CD4-positive, CD25-positive, alpha-beta regulatory T cell (primary cell): ENCODE measurements around the gene KRTAP21-3. TPM values are rescaled to one million over a fixed set of nuclear protein-coding genes. Genes with fewer than 3 reads are reported as not detected.
"Not testable (repeated sequence)": the region's sequence is repeated elsewhere in the genome, so short reads cannot be mapped to it uniquely, and the experiment has no call there.

Experiments
- ATAC-seq, 2 donors: fragments of 150-1000 bp; cut with Tn5 transposase; one replicate each; pipeline ENCODE4 v1.10.0; 2021; ENCODE audit warnings: low read depth in 2 of 2, moderate number of reproducible peaks in 2 of 2, moderate library complexity in 1 of 2
- DNase-seq, 3 donors: peaks; one replicate each; pipeline versions ENCODE4 v3.0.0 to v3.0.0-alpha.2; 2012 to 2022; ENCODE audit warnings: mixed read lengths in 1 of 3
- H3K27ac ChIP-seq: one replicate; pipeline ENCODE4 v1.7.0; 2013; ENCODE audit warnings: mild to moderate bottlenecking, low read length; ENCODE audit not compliant: insufficient read depth, poor library complexity, severe bottlenecking
- H3K27me3 ChIP-seq: one replicate; pipeline ENCODE4 v1.7.0; 2013; ENCODE audit warnings: low read length; ENCODE audit not compliant: control insufficient read depth, insufficient read depth
- H3K36me3 ChIP-seq: one replicate; pipeline ENCODE4 v1.7.0; 2013; ENCODE audit warnings: mild to moderate bottlenecking, low read length, moderate library complexity; ENCODE audit not compliant: control insufficient read depth, insufficient read depth
- H3K4me1 ChIP-seq: 2 replicates; pipeline ENCODE4 v1.7.0; 2013; ENCODE audit warnings: mild to moderate bottlenecking, low read length; ENCODE audit not compliant: insufficient read depth, control insufficient read depth, poor library complexity, severe bottlenecking
- H3K4me3 ChIP-seq: one replicate; pipeline ENCODE4 v1.7.0; 2013; ENCODE audit warnings: low read depth, mild to moderate bottlenecking, low read length, moderate library complexity
- H3K9me3 ChIP-seq, 2 experiments: 1 replicate in 1 of 2; 2 replicates in 1 of 2; pipeline ENCODE4 v1.7.0; 2013; ENCODE audit warnings: low read length in 2 of 2, mild to moderate bottlenecking in 1 of 2, moderate library complexity in 1 of 2; ENCODE audit not compliant: control insufficient read depth in 2 of 2
- H3K27ac Mint-ChIP-seq, 3 donors: one replicate each; pipeline ENCODE4 v1.8.0; 2020 to 2022; ENCODE audit warnings: mild to moderate bottlenecking in 3 of 3, mixed read lengths in 3 of 3, moderate library complexity in 2 of 3
- H3K27me3 Mint-ChIP-seq: one replicate; pipeline ENCODE4 v1.8.0; 2022; ENCODE audit warnings: mild to moderate bottlenecking, mixed read lengths
- H3K36me3 Mint-ChIP-seq: one replicate; pipeline ENCODE4 v1.8.0; 2020; ENCODE audit warnings: mixed read lengths
- H3K4me1 Mint-ChIP-seq, 4 donors: one replicate each; pipeline ENCODE4 v1.8.0; 2020 to 2022; ENCODE audit warnings: mixed read lengths in 4 of 4, mild to moderate bottlenecking in 1 of 4
- H3K4me3 Mint-ChIP-seq, 4 donors: one replicate each; pipeline ENCODE4 v1.8.0; 2020 to 2022; ENCODE audit warnings: mild to moderate bottlenecking in 4 of 4, mixed read lengths in 4 of 4, moderate library complexity in 3 of 4
- H3K9me3 Mint-ChIP-seq, 7 donors: one replicate each; pipeline ENCODE4 v1.8.0; 2020 to 2022; ENCODE audit warnings: mixed read lengths in 7 of 7, mild to moderate bottlenecking in 3 of 7, moderate library complexity in 2 of 7
- polyA plus RNA-seq, 4 donors: library from polyadenylated mRNA; unstranded; fragments of 300-500 nt; fragmentation: Illumina TruSeq; gene quantifications; one replicate each; pipeline ENCODE4 v1.2.3, GENCODE V29; 2021
- total RNA-seq: library from RNA; stranded (reverse); gene quantifications from one replicate; pipeline ENCODE4 v1.2.3, GENCODE V29; 2022

KRTAP21-3 gene, protein sequence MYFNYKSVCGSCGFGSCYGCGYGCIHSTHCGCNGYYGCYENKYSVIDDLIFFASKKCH
- total RNA-seq (not detected), polyA plus RNA-seq (not detected)

GRCh38 chr21:30718239-30718909 lies at the start of gene KRTAP21-3:
Gene KRTAP21-3 (minus strand): TSS chr21:30718777. CDS start chr21:30718759, 18 bp downstream.
- H3K36me3 Mint-ChIP-seq, result no peaks in the 10 kb centered on the region
- DNase-seq (peak in 1 of 3 donors; percentile 0), ATAC-seq (no peak)
- H3K4me3 ChIP-seq, result no peak within 1 kb of the TSS
- no peaks in the 10 kb centered on the region for H3K27me3 Mint-ChIP-seq
- no peaks in the 10 kb centered on the region for H3K4me1 ChIP-seq
- no peak within 1 kb of the TSS for H3K27ac ChIP-seq
- no peaks in the 10 kb centered on the region for H3K36me3 ChIP-seq
- no peak within 1 kb of the TSS for H3K27ac Mint-ChIP-seq
- no peak within 1 kb of the TSS for H3K4me3 Mint-ChIP-seq
- H3K4me1 Mint-ChIP-seq, result peaks cover 0 to 4% (median 0%) of the 10 kb centered on the region in 4 donors
- H3K9me3 Mint-ChIP-seq, result peaks cover 0 to 6% (median 1%) of the 10 kb centered on the region in 7 donors
- H3K27me3 ChIP-seq, result no peaks in the 10 kb centered on the region
- H3K9me3 ChIP-seq, result no peaks in the 10 kb centered on the region

DNA sequence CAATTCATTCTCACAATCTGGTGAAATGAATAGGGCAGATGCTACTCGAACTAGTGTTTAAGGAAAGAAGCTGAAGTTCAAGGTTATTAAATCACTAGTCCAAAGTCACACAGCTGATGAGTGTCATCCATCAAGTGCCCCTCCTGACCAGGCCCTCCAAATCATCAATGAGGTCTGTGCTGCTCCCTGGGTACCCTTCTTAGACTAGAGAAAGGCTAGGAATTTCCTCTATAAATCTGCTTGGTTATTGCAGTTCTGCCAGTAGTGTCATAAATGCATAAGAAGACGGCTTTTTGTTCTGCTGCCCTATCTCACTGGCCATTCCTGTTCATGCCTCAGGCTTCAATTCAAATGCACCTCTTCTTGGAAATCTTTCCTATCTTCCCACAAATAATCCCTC lies 42.2 kb upstream of the KRTAP21-3 start:
- H3K27ac ChIP-seq, result no peak overlapping the region
- ATAC-seq, result no peak
- H3K36me3 ChIP-seq, result no peaks in the 10 kb centered on the region
- H3K9me3 Mint-ChIP-seq, result peaks cover 0 to 12% (median 0%) of the 10 kb centered on the region in 7 donors
- no peaks in the 10 kb centered on the region for H3K4me1 ChIP-seq
- DNase-seq, result no peak
- H3K4me3 ChIP-seq, result no peak overlapping the region
- H3K27ac Mint-ChIP-seq, result no peak overlapping the region
- H3K27me3 Mint-ChIP-seq, result peaks cover 3% of the 10 kb centered on the region
- no peaks in the 10 kb centered on the region for H3K36me3 Mint-ChIP-seq
- no peak overlapping the region for H3K4me3 Mint-ChIP-seq
- H3K27me3 ChIP-seq, result no peaks in the 10 kb centered on the region
- H3K9me3 ChIP-seq, result no peaks in the 10 kb centered on the region
- H3K4me1 Mint-ChIP-seq, result peaks cover 0 to 6% (median 0%) of the 10 kb centered on the region in 4 donors

DNA sequence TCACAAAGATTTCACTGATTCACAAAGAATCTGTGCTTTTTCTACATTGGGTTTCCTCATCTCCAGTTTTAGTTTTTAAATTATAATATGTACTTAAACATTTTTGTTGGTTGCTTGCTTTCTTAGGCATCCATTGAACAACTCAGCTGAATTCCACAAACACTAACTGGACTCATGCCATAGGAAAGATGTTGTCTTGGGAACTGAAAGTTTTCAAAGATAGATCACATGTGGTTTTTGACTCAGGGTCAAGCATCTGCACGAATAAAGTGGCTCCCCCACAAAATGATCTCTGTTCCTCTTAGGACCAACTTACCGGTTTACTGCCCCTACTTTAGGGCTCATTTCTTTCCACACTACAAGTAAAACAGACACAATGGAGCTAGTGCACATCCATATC lies 39.7 kb upstream of the KRTAP21-3 start:
- H3K9me3 Mint-ChIP-seq, result peaks cover 0 to 6% (median 0%) of the 10 kb centered on the region in 7 donors
- DNase-seq (no peak), ATAC-seq (no peak)
- H3K4me3 Mint-ChIP-seq, result no peak overlapping the region
- no peak overlapping the region for H3K27ac Mint-ChIP-seq
- peaks cover 0 to 6% (median 0%) of the 10 kb centered on the region in 4 donors for H3K4me1 Mint-ChIP-seq
- Histone ChIP-seq H3K36me3 (no peaks in the 10 kb centered on the region), H3K4me3 (no peak overlapping the region), H3K27ac (no peak overlapping the region), H3K9me3 (no peaks in the 10 kb centered on the region), H3K4me1 (no peaks in the 10 kb centered on the region), H3K27me3 (no peaks in the 10 kb centered on the region)
- H3K36me3 Mint-ChIP-seq, result no peaks in the 10 kb centered on the region
- H3K27me3 Mint-ChIP-seq, result peaks cover 5% of the 10 kb centered on the region

- H3K9me3 ChIP-seq, H3K4me3 ChIP-seq, H3K27me3 Mint-ChIP-seq, H3K27ac Mint-ChIP-seq, H3K4me1 Mint-ChIP-seq, H3K36me3 Mint-ChIP-seq, DNase-seq, H3K27me3 ChIP-seq, ATAC-seq, H3K36me3 ChIP-seq, H3K27ac ChIP-seq, H3K9me3 Mint-ChIP-seq, H3K4me3 Mint-ChIP-seq, H3K4me1 ChIP-seq: not testable (repeated sequence)
These were observed 36.8 kb upstream of the KRTAP21-3 start, which contains the start of gene KRTAP21-1 for GRCh38 chr21:30755328-30755727. Gene KRTAP21-1 (minus strand): TSS chr21:30755428. CDS start chr21:30755378, 50 bp downstream.

GRCh38 chr21:30747159-30747558 lies 28.6 kb upstream of the KRTAP21-3 start, which contains the start of gene KRTAP21-2:
Gene KRTAP21-2 (minus strand): TSS chr21:30747259. CDS start chr21:30747202, 57 bp downstream.
- Mint-ChIP-seq H3K36me3 (no peaks in the 10 kb centered on the region), H3K4me1 (no peaks in the 10 kb centered on the region), H3K9me3 (peaks cover 0 to 11% (median 2%) of the 10 kb centered on the region in 7 donors), H3K4me3 (no peak within 1 kb of the TSS), H3K27me3 (no peaks in the 10 kb centered on the region), H3K27ac (no peak within 1 kb of the TSS)
- DNase-seq, result no peak
- Histone ChIP-seq H3K4me1 (no peaks in the 10 kb centered on the region), H3K27me3 (no peaks in the 10 kb centered on the region), H3K36me3 (no peaks in the 10 kb centered on the region), H3K4me3 (no peak within 1 kb of the TSS), H3K27ac (no peak within 1 kb of the TSS), H3K9me3 (no peaks in the 10 kb centered on the region)
- ATAC-seq, result no peak

DNA sequence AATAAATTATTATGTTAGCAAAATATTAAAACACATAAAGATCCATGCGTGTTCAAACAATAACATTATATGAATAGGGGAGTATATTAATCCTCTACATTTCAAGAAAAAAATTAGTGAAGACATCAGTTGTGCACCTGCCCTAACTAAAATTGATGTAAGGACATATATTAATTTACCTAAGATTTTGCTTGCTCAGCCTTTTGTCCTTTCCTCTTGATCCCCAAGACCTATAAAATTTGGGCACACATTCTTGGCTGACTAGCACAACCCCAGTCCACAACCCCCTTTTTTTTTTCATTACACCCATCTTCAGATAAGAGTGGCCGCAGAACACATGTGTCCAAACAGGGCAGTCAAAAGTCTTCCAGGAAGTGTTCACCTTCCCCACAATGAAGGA lies 21.9 kb upstream of the KRTAP21-3 start:
- no peak overlapping the region for H3K4me3 Mint-ChIP-seq
- Histone ChIP-seq H3K4me3 (no peak overlapping the region), H3K27ac (no peak overlapping the region), H3K9me3 (no peaks in the 10 kb centered on the region), H3K27me3 (no peaks in the 10 kb centered on the region), H3K36me3 (no peaks in the 10 kb centered on the region), H3K4me1 (no peaks in the 10 kb centered on the region)
- no peak for DNase-seq
- H3K4me1 Mint-ChIP-seq, result no peaks in the 10 kb centered on the region
- no peak for ATAC-seq
- no peaks in the 10 kb centered on the region for H3K36me3 Mint-ChIP-seq
- H3K9me3 Mint-ChIP-seq, result peaks cover 0 to 3% (median 0%) of the 10 kb centered on the region in 7 donors
- H3K27ac Mint-ChIP-seq, result no peak overlapping the region
- H3K27me3 Mint-ChIP-seq, result no peaks in the 10 kb centered on the region

GRCh38 chr21:30733026-30733425 lies 14.4 kb upstream of the KRTAP21-3 start:
- no peak overlapping the region for H3K4me3 ChIP-seq
- Mint-ChIP-seq H3K9me3 (peaks cover 0 to 6% (median 2%) of the 10 kb centered on the region in 7 donors), H3K4me3 (no peak overlapping the region), H3K36me3 (no peaks in the 10 kb centered on the region), H3K27me3 (peaks cover 4% of the 10 kb centered on the region), H3K27ac (no peak overlapping the region), H3K4me1 (no peaks in the 10 kb centered on the region)
- no peaks in the 10 kb centered on the region for H3K4me1 ChIP-seq
- no peaks in the 10 kb centered on the region for H3K36me3 ChIP-seq
- H3K27me3 ChIP-seq, result no peaks in the 10 kb centered on the region
- DNase-seq, result no peak
- no peaks in the 10 kb centered on the region for H3K9me3 ChIP-seq
- ATAC-seq, result no peak
- no peak overlapping the region for H3K27ac ChIP-seq

DNA sequence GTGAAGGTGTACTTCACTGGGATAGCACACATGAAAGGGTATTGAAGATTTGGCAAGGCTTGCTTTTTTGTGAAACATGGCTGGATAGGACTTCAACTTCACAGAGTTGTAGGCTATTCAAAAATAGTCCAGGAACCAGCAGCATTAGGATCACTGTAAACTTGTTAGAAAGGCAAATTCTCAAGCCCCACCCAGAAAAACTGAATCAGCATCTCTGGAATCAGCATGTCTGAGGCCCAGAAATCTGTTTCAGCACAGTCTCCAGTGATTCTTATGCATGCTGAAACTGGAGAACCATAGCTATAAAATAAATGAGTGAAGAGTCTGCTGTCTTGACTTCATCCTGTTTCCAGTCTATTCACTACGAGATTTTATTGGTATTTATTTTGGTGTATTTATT lies 8.1 kb upstream of the KRTAP21-3 start:
- H3K4me3 ChIP-seq, result no peak overlapping the region
- H3K9me3 ChIP-seq, result no peaks in the 10 kb centered on the region
- no peaks in the 10 kb centered on the region for H3K36me3 ChIP-seq
- no peak for DNase-seq
- H3K36me3 Mint-ChIP-seq, result no peaks in the 10 kb centered on the region
- H3K4me1 ChIP-seq, result no peaks in the 10 kb centered on the region
- H3K9me3 Mint-ChIP-seq, result peaks cover 0 to 16% (median 4%) of the 10 kb centered on the region in 7 donors
- H3K27me3 ChIP-seq, result peaks cover 2% of the 10 kb centered on the region
- H3K27ac ChIP-seq, result no peak overlapping the region
- no peak overlapping the region for H3K27ac Mint-ChIP-seq
- H3K4me1 Mint-ChIP-seq, result peaks cover 0 to 4% (median 0%) of the 10 kb centered on the region in 4 donors
- H3K4me3 Mint-ChIP-seq, result no peak overlapping the region
- no peaks in the 10 kb centered on the region for H3K27me3 Mint-ChIP-seq
- ATAC-seq, result no peak
